HL-60/S4 treated with retinoic acid at 250 ng/mL for 4 days and 3 days (cell line): ENCODE data around the gene PHF11.
"Not testable (repeated sequence)": the region's sequence is repeated elsewhere in the genome, so short reads cannot be mapped to it uniquely, and the experiment has no call there.

ENCODE experiments used
- in situ Hi-C: fragments of 300-500 bp; cut with MboI; formaldehyde crosslinking; loops from 2 replicates; pipeline ENCODE4 v1.7.0; 2022; ENCODE audit warnings: low sequenced_read_pairs

PHF11 gene

GRCh38 chr13:49495783-49496762 is at the start of gene PHF11:
Gene PHF11 (plus strand): TSS chr13:49495953. CDS start chr13:49496002, 49 bp downstream.
- in situ Hi-C loops: no loop called here

GRCh38 chr13:49446473-49446872 is 49.3 kb upstream of the PHF11 start:
- in situ Hi-C loops: no loop called here

- in situ Hi-C loops: no loop called here
Measured at GRCh38 chr13:49448753-49449152, 47.0 kb upstream of the PHF11 start.

DNA sequence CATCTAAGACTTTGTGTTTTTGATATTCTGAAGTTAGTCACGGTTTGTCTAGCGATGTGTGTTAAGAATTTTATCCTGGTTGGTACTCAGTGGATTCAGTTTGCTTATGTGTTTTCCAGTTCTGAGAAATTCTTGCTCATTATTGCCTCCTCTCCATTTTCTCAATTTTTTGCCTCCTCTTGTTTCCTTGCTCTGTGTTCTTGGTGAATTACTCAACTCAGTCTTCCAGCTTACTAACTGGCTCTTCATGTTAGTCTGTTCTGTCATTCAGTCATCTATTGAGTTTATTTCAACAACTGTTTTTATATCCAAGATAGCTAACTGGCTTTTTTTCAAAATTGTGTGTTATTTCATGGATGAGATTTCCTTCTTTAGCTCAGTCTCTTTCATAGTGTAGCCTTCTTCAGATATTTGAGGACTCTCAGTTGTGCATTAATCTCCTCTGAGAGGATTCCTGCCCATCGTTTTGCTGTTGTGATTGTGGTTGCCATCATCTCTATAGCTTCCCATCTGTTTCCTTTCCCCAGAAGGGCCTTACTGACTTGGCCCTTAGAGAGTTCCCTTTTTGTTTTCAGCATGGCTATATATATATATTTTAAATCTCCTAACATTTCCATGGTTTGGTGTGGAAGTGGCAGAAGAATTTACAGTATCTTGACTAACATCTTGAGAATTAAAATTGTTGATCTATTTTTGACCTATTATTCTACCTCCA is 45.5 kb upstream of the PHF11 start:
- in situ Hi-C loops: no loop called here

- in situ Hi-C loops: no loop called here
Measured at GRCh38 chr13:49452725-49453457, 42.9 kb upstream of the PHF11 start.

- in situ Hi-C loops: no loop called here
Measured at GRCh38 chr13:49453465-49453864, 42.3 kb upstream of the PHF11 start.

- in situ Hi-C loops: no loop called here
Measured at GRCh38 chr13:49454388-49455006, 41.3 kb upstream of the PHF11 start.

DNA sequence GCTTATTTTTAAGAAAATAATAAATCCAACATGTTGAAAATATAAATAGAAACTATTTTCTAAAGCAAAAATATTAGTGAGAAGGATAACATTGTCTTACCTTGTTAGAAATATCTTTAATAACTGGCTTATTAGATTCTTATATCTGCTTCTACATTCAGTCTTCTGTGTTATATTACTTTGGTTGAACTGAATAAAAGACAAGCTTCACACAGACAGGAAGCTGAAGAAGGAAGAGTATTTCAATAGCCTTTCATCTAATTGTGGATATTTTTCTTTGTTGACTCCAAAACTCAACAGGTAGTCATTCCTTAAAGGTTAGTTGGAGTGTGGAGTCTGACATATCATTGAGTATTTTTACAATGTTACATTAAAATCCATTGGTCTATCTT is 40.8 kb upstream of the PHF11 start:
- in situ Hi-C loops: no loop called here

DNA sequence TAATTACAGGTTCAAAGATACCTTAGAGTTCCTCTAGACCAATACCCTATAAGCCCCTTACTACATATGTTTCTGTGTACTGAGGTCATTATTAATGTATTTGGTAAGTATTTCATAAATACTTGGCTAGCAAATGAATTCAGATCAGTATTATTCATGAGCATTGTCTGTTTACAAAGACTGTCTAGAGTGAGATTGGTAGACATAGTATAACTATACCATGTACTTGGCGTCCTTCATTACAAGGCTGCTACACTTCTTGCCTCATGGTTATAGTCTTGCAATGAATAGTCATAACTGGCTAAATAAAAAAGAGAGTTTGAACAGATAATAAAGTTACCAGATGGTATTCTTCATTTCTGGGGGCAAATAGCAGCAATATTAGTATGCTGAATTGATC is 39.6 kb upstream of the PHF11 start:
- in situ Hi-C loops: no loop called here

DNA sequence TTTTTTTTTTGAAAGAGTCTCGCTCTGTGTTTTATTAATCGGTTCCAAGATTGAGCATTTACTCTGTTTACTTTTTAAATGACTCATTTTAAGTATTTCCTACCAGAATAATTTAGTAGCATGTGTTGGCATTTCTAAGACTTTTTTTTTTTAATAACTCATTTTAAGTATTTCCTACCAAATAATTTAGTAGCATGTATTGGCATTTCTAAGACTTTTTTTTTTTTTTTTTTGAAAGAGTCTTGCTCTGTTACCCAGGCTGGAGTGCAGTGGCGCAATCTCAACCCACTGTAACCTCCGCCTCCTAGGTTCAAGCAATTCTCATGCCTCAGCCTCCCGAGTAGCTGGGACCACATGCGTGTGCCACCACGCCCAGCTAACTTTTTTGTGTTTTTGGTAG is 38.5 kb upstream of the PHF11 start:
- in situ Hi-C loops: no loop called here

DNA sequence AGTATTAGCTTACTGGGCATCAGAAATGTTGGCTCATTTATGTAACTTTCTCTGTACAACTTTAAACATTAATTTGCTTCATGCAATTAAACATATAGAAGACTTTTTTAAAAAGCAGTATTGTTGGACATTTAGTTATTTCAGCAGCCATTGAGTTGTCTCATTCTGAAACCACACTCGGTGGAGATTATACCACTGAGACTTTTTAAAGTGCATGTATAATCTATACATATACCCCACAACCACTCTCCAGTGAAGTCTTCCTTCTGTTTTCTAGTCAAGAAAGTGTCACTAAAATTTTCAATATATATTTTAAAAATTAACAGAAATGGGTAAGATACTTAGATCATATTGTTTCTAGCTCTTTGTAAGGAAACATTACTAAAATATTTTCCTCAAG is 36.2 kb upstream of the PHF11 start:
- in situ Hi-C loops: no loop called here

DNA sequence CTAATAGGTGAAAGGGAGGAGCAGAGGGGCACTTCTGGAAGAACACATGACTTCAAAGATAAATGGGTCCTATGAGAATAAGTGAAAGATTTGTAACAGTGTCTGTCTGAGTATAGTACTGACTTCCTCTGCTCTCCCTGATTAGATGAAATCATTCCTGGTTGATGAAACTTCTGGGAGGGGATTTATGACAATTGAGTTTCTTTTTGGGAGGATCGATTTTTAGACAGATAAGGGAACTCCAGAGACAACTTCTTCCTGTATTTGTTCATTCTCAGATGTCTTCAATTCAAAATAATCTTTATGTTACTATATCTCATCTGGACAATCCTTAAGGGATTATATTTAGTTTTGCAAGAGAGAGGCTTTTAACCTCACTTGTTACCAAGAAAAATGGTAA is 31.7 kb upstream of the PHF11 start:
- in situ Hi-C loops: no loop called here

GRCh38 chr13:49464621-49465325 is 31.0 kb upstream of the PHF11 start:
- in situ Hi-C loops: no loop called here

DNA sequence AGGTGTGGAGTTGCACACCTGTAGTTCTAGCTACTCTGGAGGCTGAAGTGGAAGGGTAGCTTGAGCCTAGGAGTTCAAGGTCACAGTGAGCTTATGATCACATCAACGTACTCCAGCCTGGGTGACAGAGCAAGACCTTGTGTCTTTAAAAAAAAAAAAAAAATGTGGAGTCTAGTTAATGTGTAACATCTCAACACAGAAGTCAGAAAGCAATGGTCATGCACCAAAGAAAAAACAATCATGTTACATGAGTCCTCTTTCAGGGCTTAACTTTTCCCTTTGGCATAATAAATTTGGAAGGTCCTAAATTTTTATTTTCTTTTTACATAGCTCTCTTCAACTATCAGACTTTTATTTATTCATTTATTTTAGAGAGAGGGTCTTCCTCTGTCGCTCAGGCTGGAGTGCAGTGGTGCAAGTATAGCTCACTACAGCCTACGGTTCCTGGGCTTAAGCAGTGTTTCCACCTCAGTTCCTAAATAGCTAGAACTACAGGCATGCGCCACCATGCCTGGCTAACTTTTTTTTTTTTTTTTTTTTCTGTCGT is 29.4 kb upstream of the PHF11 start:
- in situ Hi-C loops: no loop called here

DNA sequence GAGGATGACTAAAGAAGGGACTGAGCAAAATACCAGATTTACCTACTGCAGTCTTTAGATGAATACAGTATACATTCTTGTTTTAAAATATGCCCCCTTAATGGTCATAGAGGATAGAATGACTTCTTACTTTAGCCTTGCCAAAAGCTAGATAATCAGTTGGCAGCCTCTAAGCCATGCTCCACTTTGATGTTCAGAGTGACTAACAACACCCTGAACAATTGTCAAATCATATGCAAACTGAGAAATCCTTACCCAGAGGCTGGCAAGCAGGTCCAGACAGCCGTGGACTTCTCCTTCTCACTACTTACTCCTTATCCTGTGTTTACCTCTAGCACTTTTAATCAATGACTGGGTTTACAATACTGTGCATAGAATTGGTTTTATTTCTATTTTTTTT is 23.6 kb upstream of the PHF11 start:
- in situ Hi-C loops: no loop called here

- in situ Hi-C loops: no loop called here
Measured at GRCh38 chr13:49476529-49476928, 19.2 kb upstream of the PHF11 start.

DNA sequence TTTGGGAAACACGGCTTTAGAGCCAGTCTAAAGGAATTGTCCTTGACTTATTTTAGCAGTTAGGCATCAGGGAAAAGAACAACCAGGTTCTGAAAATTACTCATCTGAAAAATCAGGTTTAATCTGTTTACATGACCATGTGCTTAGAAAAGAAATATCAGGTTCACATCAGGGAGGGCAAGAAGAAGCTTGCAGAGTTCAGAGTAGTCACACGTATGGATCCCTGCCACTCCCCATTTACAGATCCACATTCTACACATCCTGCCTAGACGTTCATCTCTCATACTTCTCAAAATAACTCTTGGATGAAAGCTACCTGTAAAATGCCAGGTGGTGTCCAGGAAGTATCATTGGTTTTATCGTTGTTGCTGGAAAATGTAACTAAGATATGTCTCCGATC is 14.0 kb upstream of the PHF11 start:
- in situ Hi-C loops: no loop called here

DNA sequence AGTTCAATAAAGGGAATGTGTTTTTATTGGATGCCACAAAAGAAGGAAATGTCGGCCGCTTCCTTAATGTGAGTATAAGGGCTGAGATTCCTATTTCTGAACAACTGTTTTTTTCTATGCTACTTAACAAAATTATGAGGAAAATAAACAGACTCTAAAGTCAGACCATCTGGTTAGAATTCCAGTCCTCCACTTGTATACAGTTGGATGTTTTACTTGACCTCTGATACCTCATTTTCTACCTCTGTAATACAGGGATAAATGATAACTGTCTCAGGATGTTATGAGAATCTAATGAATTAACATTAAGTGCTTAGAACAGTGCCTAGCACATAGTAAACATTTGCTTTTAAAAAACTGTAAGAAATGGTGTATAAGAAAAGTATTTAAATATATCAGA is 7.2 kb upstream of the PHF11 start:
- in situ Hi-C loops: no loop called here

- in situ Hi-C loops: no loop called here
Measured at GRCh38 chr13:49494645-49495044, 1.1 kb upstream of the PHF11 start.

DNA sequence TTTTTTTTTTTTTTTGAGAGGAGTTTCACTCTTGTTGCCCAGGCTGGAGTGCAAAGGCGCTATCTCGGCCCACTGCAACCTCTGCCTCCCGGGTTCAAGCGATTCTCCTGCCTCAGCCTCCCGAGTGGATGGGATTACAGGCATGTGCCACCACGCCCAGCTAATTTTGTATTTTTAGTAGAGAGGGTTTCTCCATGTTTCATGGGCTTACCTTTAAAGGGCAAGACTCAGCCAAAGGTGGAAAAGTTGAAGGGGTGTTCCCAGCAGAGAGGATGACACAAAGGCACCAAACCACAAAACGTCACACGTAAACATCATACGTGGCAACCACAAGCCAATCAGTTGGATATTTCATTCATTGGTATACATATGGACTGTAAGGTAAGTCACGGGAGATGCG is 1.1 kb downstream of the PHF11 start:
- in situ Hi-C loops: not testable (repeated sequence)
